ENCODE data around the gene CIAO2B. TPM values are rescaled to one million over a fixed set of nuclear protein-coding genes. Genes with fewer than 3 reads are reported as not detected.

CIAO2B gene
- total RNA-seq, 1 experiment from 2014 or later = 119 TPM

GRCh38 chr16:66886321-66886720, 47.9 kb downstream of the CIAO2B start:
- CTCF ChIA-PET = interaction anchor here (0.7 to 1.7 kb wide), 2 partner anchors 10 to 13 kb away, joined by 3 to 5 read pairs; no protein-coding TSS in a partner anchor
- no peak overlapping the region for H3K4me3 ChIP-seq (ENCODE audit: low read depth, low read length)
- POLR2A ChIA-PET = no interaction called here
- H3K27me3 Mint-ChIP-seq (ENCODE audit: insufficient read depth, unreplicated experiment) = no peaks in the 10 kb centered on the region
- DNase-seq = no peak
- no TSS peak for BruUV-seq (replicated peaks)
- H3K4me3 Mint-ChIP-seq (ENCODE audit: unreplicated experiment) = no peak overlapping the region
- peaks cover 27% of the 10 kb centered on the region for H3K4me1 ChIP-seq
- peak overlapping the region; percentile 43 for H3K27ac Mint-ChIP-seq (ENCODE audit: unreplicated experiment)
- TF ChIP-seq, protein P1, sequence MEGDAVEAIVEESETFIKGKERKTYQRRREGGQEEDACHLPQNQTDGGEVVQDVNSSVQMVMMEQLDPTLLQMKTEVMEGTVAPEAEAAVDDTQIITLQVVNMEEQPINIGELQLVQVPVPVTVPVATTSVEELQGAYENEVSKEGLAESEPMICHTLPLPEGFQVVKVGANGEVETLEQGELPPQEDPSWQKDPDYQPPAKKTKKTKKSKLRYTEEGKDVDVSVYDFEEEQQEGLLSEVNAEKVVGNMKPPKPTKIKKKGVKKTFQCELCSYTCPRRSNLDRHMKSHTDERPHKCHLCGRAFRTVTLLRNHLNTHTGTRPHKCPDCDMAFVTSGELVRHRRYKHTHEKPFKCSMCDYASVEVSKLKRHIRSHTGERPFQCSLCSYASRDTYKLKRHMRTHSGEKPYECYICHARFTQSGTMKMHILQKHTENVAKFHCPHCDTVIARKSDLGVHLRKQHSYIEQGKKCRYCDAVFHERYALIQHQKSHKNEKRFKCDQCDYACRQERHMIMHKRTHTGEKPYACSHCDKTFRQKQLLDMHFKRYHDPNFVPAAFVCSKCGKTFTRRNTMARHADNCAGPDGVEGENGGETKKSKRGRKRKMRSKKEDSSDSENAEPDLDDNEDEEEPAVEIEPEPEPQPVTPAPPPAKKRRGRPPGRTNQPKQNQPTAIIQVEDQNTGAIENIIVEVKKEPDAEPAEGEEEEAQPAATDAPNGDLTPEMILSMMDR (IDR thresholded peaks at IDR 0.05; ENCODE audit: insufficient read depth in 1 of 2, low read depth in 1 of 2, low read length in 1 of 2, severe bottlenecking in 1 of 2, unreplicated experiment in 1 of 2) = no peak
- H3K9me3 ChIP-seq = no peaks in the 10 kb centered on the region
- peaks cover 5% of the 10 kb centered on the region for H3K36me3 ChIP-seq (ENCODE audit: control insufficient read depth, insufficient read depth, low read length)
- no peaks in the 10 kb centered on the region for H3K27me3 ChIP-seq (replicated peaks; ENCODE audit: control insufficient read depth, insufficient read depth, low read length)
- no peaks in the 10 kb centered on the region for H3K9me3 Mint-ChIP-seq (ENCODE audit: unreplicated experiment)
- intact Hi-C loops (cut with micrococcal nuclease; ENCODE audit: unreplicated experiment) = no loop called here
- H3K4me1 Mint-ChIP-seq (ENCODE audit: low read depth, unreplicated experiment) = peaks cover 18% of the 10 kb centered on the region
- H3K36me3 Mint-ChIP-seq (ENCODE audit: insufficient read depth, unreplicated experiment) = peaks cover 53% of the 10 kb centered on the region

- no peak overlapping the region for H3K4me3 ChIP-seq (ENCODE audit: low read depth, low read length)
- CTCF ChIA-PET = interaction anchor here (1.7 kb wide), 1 partner anchor 12 kb away, joined by 5 read pairs; no protein-coding TSS in a partner anchor
Observed at GRCh38 chr16:66885491-66885890, 48.7 kb downstream of the CIAO2B start.

GRCh38 chr16:66882702-66883101, 51.5 kb downstream of the CIAO2B start:
- no peak overlapping the region for H3K4me3 Mint-ChIP-seq (ENCODE audit: unreplicated experiment)
- TF ChIP-seq, protein P1 (IDR thresholded peaks at IDR 0.05; ENCODE audit: insufficient read depth in 1 of 2, low read depth in 1 of 2, low read length in 1 of 2, severe bottlenecking in 1 of 2, unreplicated experiment in 1 of 2) = no peak
- no peak overlapping the region for H3K4me3 ChIP-seq (ENCODE audit: low read depth, low read length)
- BruUV-seq (replicated peaks) = no TSS peak
- no peaks in the 10 kb centered on the region for H3K9me3 ChIP-seq
- ChIA-PET POLR2A (no interaction called here), CTCF (interaction anchor here (2.1 to 3.8 kb wide), 2 partner anchors 10 to 52 kb away, joined by 8 to 45 read pairs; partner anchors contain the start of gene NAE1)
- no peaks in the 10 kb centered on the region for H3K27me3 ChIP-seq (replicated peaks; ENCODE audit: control insufficient read depth, insufficient read depth, low read length)
- H3K36me3 Mint-ChIP-seq (ENCODE audit: insufficient read depth, unreplicated experiment) = peaks cover 42% of the 10 kb centered on the region
- H3K36me3 ChIP-seq (ENCODE audit: control insufficient read depth, insufficient read depth, low read length) = peaks cover 5% of the 10 kb centered on the region
- intact Hi-C loops (cut with micrococcal nuclease; ENCODE audit: unreplicated experiment) = no loop called here
- H3K4me1 Mint-ChIP-seq (ENCODE audit: low read depth, unreplicated experiment) = peaks cover 33% of the 10 kb centered on the region
- no peak for DNase-seq
- no peaks in the 10 kb centered on the region for H3K27me3 Mint-ChIP-seq (ENCODE audit: insufficient read depth, unreplicated experiment)
- no peaks in the 10 kb centered on the region for H3K9me3 Mint-ChIP-seq (ENCODE audit: unreplicated experiment)
- H3K4me1 ChIP-seq = peaks cover 36% of the 10 kb centered on the region
- H3K27ac Mint-ChIP-seq (ENCODE audit: unreplicated experiment) = no peak overlapping the region

More at GRCh38 chr16:66885491-66885890, 48.7 kb downstream of the CIAO2B start:
- H3K9me3 Mint-ChIP-seq (ENCODE audit: unreplicated experiment) = no peaks in the 10 kb centered on the region
- DNase-seq = no peak
- peaks cover 27% of the 10 kb centered on the region for H3K4me1 ChIP-seq
- H3K27me3 Mint-ChIP-seq (ENCODE audit: insufficient read depth, unreplicated experiment) = no peaks in the 10 kb centered on the region
- TF ChIP-seq, protein P1 (IDR thresholded peaks at IDR 0.05; ENCODE audit: insufficient read depth in 1 of 2, low read depth in 1 of 2, low read length in 1 of 2, severe bottlenecking in 1 of 2, unreplicated experiment in 1 of 2) = no peak
- no peaks in the 10 kb centered on the region for H3K9me3 ChIP-seq
- no peaks in the 10 kb centered on the region for H3K27me3 ChIP-seq (replicated peaks; ENCODE audit: control insufficient read depth, insufficient read depth, low read length)
- POLR2A ChIA-PET = no interaction called here
- no peak overlapping the region for H3K4me3 Mint-ChIP-seq (ENCODE audit: unreplicated experiment)
- peaks cover 18% of the 10 kb centered on the region for H3K4me1 Mint-ChIP-seq (ENCODE audit: low read depth, unreplicated experiment)
- peaks cover 56% of the 10 kb centered on the region for H3K36me3 Mint-ChIP-seq (ENCODE audit: insufficient read depth, unreplicated experiment)
- H3K27ac Mint-ChIP-seq (ENCODE audit: unreplicated experiment) = no peak overlapping the region
- peaks cover 5% of the 10 kb centered on the region for H3K36me3 ChIP-seq (ENCODE audit: control insufficient read depth, insufficient read depth, low read length)
- intact Hi-C loops (cut with micrococcal nuclease; ENCODE audit: unreplicated experiment) = no loop called here
- BruUV-seq (replicated peaks) = no TSS peak

Other genes starting within 250 kb of the CIAO2B start
- 106 and 108 TPM in 2 replicates for gene CMTM4, start 237.7 kb downstream of the CIAO2B start, total RNA-seq (2022)
- gene DYNC1LI2, start 182.8 kb downstream of the CIAO2B start, total RNA-seq (2022) = 180 and 182 TPM in 2 replicates
- gene TERB1, start 132.8 kb downstream of the CIAO2B start, total RNA-seq (2022) = not detected in 2 replicates
- gene NAE1, start 103.4 kb downstream of the CIAO2B start, total RNA-seq (2022) = 141 and 146 TPM in 2 replicates
- 0.35 and 0.68 TPM in 2 replicates for gene CA7, start 90.0 kb downstream of the CIAO2B start, total RNA-seq (2022)
- 37.7 and 44.4 TPM in 2 replicates for gene PDP2, start 53.9 kb downstream of the CIAO2B start, total RNA-seq (2022)
- 0.48 and 0.81 TPM in 2 replicates for gene CDH16, start 15.5 kb downstream of the CIAO2B start, total RNA-seq (2022)
- gene RRAD, start 8.9 kb downstream of the CIAO2B start, total RNA-seq (2022) = 0.53 and 1.1 TPM in 2 replicates
- 45.5 and 48.4 TPM in 2 replicates for gene CES2, start 1.1 kb upstream of the CIAO2B start, total RNA-seq (2022)
- gene CES3, start 26.9 kb upstream of the CIAO2B start, total RNA-seq (2022) = 0.79 and 0.95 TPM in 2 replicates
- gene CES4A, start 54.2 kb upstream of the CIAO2B start, total RNA-seq (2022) = not detected in 2 replicates
- 102 and 108 TPM in 2 replicates for gene CBFB, start 94.7 kb upstream of the CIAO2B start, total RNA-seq (2022)
- 34.4 and 38.5 TPM in 2 replicates for gene PHAF1, start 175.5 kb upstream of the CIAO2B start, total RNA-seq (2022)
- 11.6 and 11.7 TPM in 2 replicates for gene B3GNT9, start 216.6 kb upstream of the CIAO2B start, total RNA-seq (2022)
- 16.8 and 18.3 TPM in 2 replicates for gene TRADD, start 225.5 kb upstream of the CIAO2B start, total RNA-seq (2022)
- gene FBXL8, start 225.6 kb upstream of the CIAO2B start, total RNA-seq (2022) = 27.6 and 31.5 TPM in 2 replicates
- gene HSF4, start 230.3 kb upstream of the CIAO2B start, total RNA-seq (2022) = 39.4 and 52.0 TPM in 2 replicates
- gene NOL3, start 236.1 kb upstream of the CIAO2B start, total RNA-seq (2022) = 17.4 and 22.4 TPM in 2 replicates
- gene MATCAP1, start 249.6 kb upstream of the CIAO2B start, total RNA-seq (2022) = 22.2 and 28.6 TPM in 2 replicates

All from Caco-2 (cell line).